Activated CD8-positive, alpha-beta memory T cell treated with anti-CD3 and anti-CD28 coated beads for 36 hours (primary cell): ENCODE results near the gene ZNF865. TPM values are rescaled to one million over a fixed set of nuclear protein-coding genes. Genes with fewer than 3 reads are reported as not detected.

Source experiments
- CTCF ChIA-PET: fragments of 350-600 bp; sonication (Branson Sonifier 250); formaldehyde crosslinking; loops from one replicate; lab custom pipeline; 2021; ENCODE audit warnings: antibody characterized with exemption; lab: Charles Lee
- POLR2A ChIA-PET: fragments of 350-600 bp; sonication (Branson Sonifier 250); formaldehyde crosslinking; loops from one replicate; lab custom pipeline; 2021; ENCODE audit warnings: antibody characterized with exemption; lab: Charles Lee
- total RNA-seq, 2 experiments: library from RNA; stranded (reverse); gene quantifications; one replicate each; pipeline ENCODE4 v1.2.3, GENCODE V29; 2021

ZNF865 gene
- total RNA-seq, 2 experiments from 2014 or later: 11.8 to 12.0 TPM

- POLR2A ChIA-PET: interaction anchor here (0.9 to 1.4 kb wide), 4 partner anchors 10 to 159 kb away, joined by 3 read pairs; partner anchors contain the start of genes ZNF628 and ZNF865
- CTCF ChIA-PET: interaction anchor here (1.0 to 3.4 kb wide), 3 partner anchors 7 to 168 kb away, joined by 3 to 19 read pairs (median 9); partner anchors contain the start of gene ZNF581
These were observed 29.9 kb downstream of the ZNF865 start for GRCh38 chr19:55635334-55635717.

GRCh38 chr19:55635856-55636440, 30.5 kb downstream of the ZNF865 start:
- POLR2A ChIA-PET: interaction anchor here (1.4 kb wide), 1 partner anchor 9 kb away, joined by 3 read pairs; no protein-coding TSS in a partner anchor
- CTCF ChIA-PET: interaction anchor here (0.6 to 2.0 kb wide), 6 partner anchors 8 to 169 kb away, joined by 3 to 9 read pairs (median 4); partner anchors contain the start of gene ZNF784

- ChIA-PET POLR2A (interaction anchor here (1.4 kb wide), 1 partner anchor 9 kb away, joined by 3 read pairs; no protein-coding TSS in a partner anchor), CTCF (interaction anchor here (0.8 to 2.0 kb wide), 6 partner anchors 9 to 169 kb away, joined by 3 to 9 read pairs (median 5); partner anchors contain the start of genes CCDC106 and ZNF784)
These were observed 31.3 kb downstream of the ZNF865 start for GRCh38 chr19:55636723-55637122.

GRCh38 chr19:55637534-55637933, 32.1 kb downstream of the ZNF865 start:
- CTCF ChIA-PET: interaction anchor here (1.5 to 2.2 kb wide), 5 partner anchors 10 to 133 kb away, joined by 3 to 16 read pairs (median 7); partner anchors contain the start of genes CCDC106 and ZNF784
- POLR2A ChIA-PET: interaction anchor here (1.2 kb wide), 1 partner anchor 161 kb away, joined by 3 read pairs; the partner anchor contains the start of gene ZNF628

- CTCF ChIA-PET: interaction anchor here (0.6 to 2.2 kb wide), 12 partner anchors 9 to 390 kb away, joined by 3 to 16 read pairs (median 4); partner anchors contain the start of gene FIZ1
These were observed 33.5 kb downstream of the ZNF865 start for GRCh38 chr19:55638864-55639359.

GRCh38 chr19:55640043-55640576, 34.7 kb downstream of the ZNF865 start:
- ChIA-PET POLR2A (no interaction called here), CTCF (interaction anchor here (0.6 to 2.2 kb wide), 5 partner anchors 13 to 515 kb away, joined by 3 to 7 read pairs (median 5); partner anchors contain the start of gene FIZ1)

More at GRCh38 chr19:55638864-55639359, 33.5 kb downstream of the ZNF865 start:
- POLR2A ChIA-PET: interaction anchor here (0.7 kb wide), 1 partner anchor 168 kb away, joined by 8 read pairs; no protein-coding TSS in a partner anchor

- POLR2A ChIA-PET: no interaction called here
- CTCF ChIA-PET: interaction anchor here (1.5 to 2.2 kb wide), 3 partner anchors 12 to 137 kb away, joined by 3 to 7 read pairs (median 5); no protein-coding TSS in a partner anchor
These were observed 35.4 kb downstream of the ZNF865 start, which contains the start of gene ZNF580 for GRCh38 chr19:55640577-55641425. Gene ZNF580, plus strand, starts transcription at chr19:55641002. Its CDS starts 1,507 bp downstream, at chr19:55642509.

- ChIA-PET CTCF (interaction anchor here (0.9 to 4.1 kb wide), 6 partner anchors 8 to 138 kb away, joined by 3 to 26 read pairs (median 6); partner anchors contain the start of genes U2AF2 and ZNF865), POLR2A (no interaction called here)
These were observed 36.1 kb downstream of the ZNF865 start for GRCh38 chr19:55641426-55642152.

GRCh38 chr19:55642153-55643002, 36.9 kb downstream of the ZNF865 start:
- CTCF ChIA-PET: interaction anchor here (0.9 to 4.1 kb wide), 8 partner anchors 9 to 139 kb away, joined by 3 to 26 read pairs (median 4); partner anchors contain the start of genes U2AF2 and ZNF865
- POLR2A ChIA-PET: interaction anchor here (1.0 to 1.5 kb wide), 7 partner anchors 12 to 386 kb away, joined by 3 to 5 read pairs (median 4); partner anchors contain the start of genes FIZ1, U2AF2, ZNF524 and ZNF784

- POLR2A ChIA-PET: interaction anchor here (1.0 to 1.5 kb wide), 7 partner anchors 12 to 387 kb away, joined by 3 to 5 read pairs (median 4); partner anchors contain the start of genes FIZ1, U2AF2, ZNF524 and ZNF784
- CTCF ChIA-PET: interaction anchor here (0.9 to 4.1 kb wide), 8 partner anchors 9 to 140 kb away, joined by 3 to 26 read pairs (median 4); partner anchors contain the start of genes U2AF2 and ZNF865
These were observed 37.8 kb downstream of the ZNF865 start, which contains the start of gene ZNF581 for GRCh38 chr19:55643003-55643886. Gene ZNF581, plus strand, starts transcription at chr19:55643649. Its CDS starts 923 bp downstream, at chr19:55644572.

GRCh38 chr19:55643887-55644176, 38.4 kb downstream of the ZNF865 start:
- POLR2A ChIA-PET: interaction anchor here (1.0 to 1.5 kb wide), 2 partner anchors 17 to 31 kb away, joined by 3 read pairs; no protein-coding TSS in a partner anchor
- CTCF ChIA-PET: interaction anchor here (1.2 to 4.1 kb wide), 3 partner anchors 9 to 11 kb away, joined by 4 to 26 read pairs (median 4); partner anchors contain the start of gene U2AF2

GRCh38 chr19:55644191-55644833, 38.9 kb downstream of the ZNF865 start:
- CTCF ChIA-PET: interaction anchor here (0.6 to 4.1 kb wide), 4 partner anchors 8 to 20 kb away, joined by 3 to 26 read pairs (median 4); partner anchors contain the start of genes U2AF2 and ZNF784
- POLR2A ChIA-PET: no interaction called here

GRCh38 chr19:55644842-55645511, 39.5 kb downstream of the ZNF865 start:
- ChIA-PET POLR2A (interaction anchor here (1.3 kb wide), 1 partner anchor 9 kb away, joined by 3 read pairs; no protein-coding TSS in a partner anchor), CTCF (interaction anchor here (0.6 to 4.1 kb wide), 4 partner anchors 8 to 21 kb away, joined by 3 to 26 read pairs (median 4); partner anchors contain the start of genes U2AF2 and ZNF784)

GRCh38 chr19:55645512-55645881, 40.0 kb downstream of the ZNF865 start:
- ChIA-PET CTCF (interaction anchor here (4.1 kb wide), 1 partner anchor 7 kb away, joined by 26 read pairs; no protein-coding TSS in a partner anchor), POLR2A (interaction anchor here (0.6 to 1.3 kb wide), 2 partner anchors 9 to 21 kb away, joined by 3 to 6 read pairs; no protein-coding TSS in a partner anchor)
